HepG2 (cell line): ENCODE results near the gene TPCN2. TPM values are rescaled to one million over a fixed set of nuclear protein-coding genes. Genes with fewer than 3 reads are reported as not detected.

Source experiments
- ATAC-seq: fragments of 200-7000 bp; cut with Tn5 transposase; 3 replicates; pipeline ENCODE4 v1.9.1; 2020; ENCODE audit warnings: mild to moderate bottlenecking, moderate library complexity
- BruUV-seq: library from RNA; stranded (reverse); fragments of 400-500 nt; replicated peaks from 2 replicates; lab custom pipeline; 2021; lab: Mats Ljungman, UMichigan
- CTCF ChIA-PET: fragments of 300-600 bp; formaldehyde crosslinking; extraction: SDS; loops from one replicate; lab custom pipeline; 2021; ENCODE audit warnings: low total read pairs, inconsistent platforms, low intra/inter-chr PET ratio; lab: Yijun Ruan, JAX
- POLR2A ChIA-PET: fragments of 350-600 bp; sonication (Branson Sonifier 250); formaldehyde crosslinking; loops from one replicate; lab custom pipeline; 2020; ENCODE audit warnings: antibody characterized with exemption, inconsistent platforms; lab: Yijun Ruan, JAX
- DNase-seq: peaks from one replicate; pipeline ENCODE4 v3.0.0-alpha.2; 2015; ENCODE audit warnings: low spot score
- FAIRE-seq: peaks from 3 replicates; lab custom pipeline; 2011; peaks lifted over from hg19 to GRCh38; lab: Jason Lieb, UNC
- H2AFZ ChIP-seq: one replicate; pipeline ENCODE4 v1.6.1; 2011; ENCODE audit warnings: low read length, inconsistent platforms
- H3K27ac ChIP-seq: fragments of 300-600 bp; 3 replicates; pipeline ENCODE4 v1.8.0; 2011; ENCODE audit warnings: mixed run types, mild to moderate bottlenecking, mixed read lengths, low read length, inconsistent platforms; ENCODE audit not compliant: insufficient read depth; ENCODE audit errors: extremely low read length
- H3K27me3 ChIP-seq, 2 experiments: fragments of 200-600 bp in 1 of 2; 2 replicates in 1 of 2; 3 replicates in 1 of 2; pipeline versions ENCODE4 v1.6.0 to v1.8.0; 2011; ENCODE audit warnings: low read length in 2 of 2, mild to moderate bottlenecking in 2 of 2, moderate library complexity in 2 of 2, inconsistent platforms in 1 of 2; ENCODE audit not compliant: insufficient read depth in 2 of 2, control insufficient read depth in 1 of 2
- H3K36me3 ChIP-seq, 2 experiments: fragments of 200-600 bp in 1 of 2; replicated peaks in 1 of 2; 2 replicates in 1 of 2; 3 replicates in 1 of 2; pipeline versions ENCODE4 v1.5.1 to v1.8.0; 2011; ENCODE audit warnings: low read length in 2 of 2, inconsistent platforms in 1 of 2; ENCODE audit not compliant: insufficient read depth in 2 of 2, control insufficient read depth in 1 of 2
- H3K4me1 ChIP-seq: 2 replicates; pipeline ENCODE4 v1.5.1; 2012; ENCODE audit warnings: low read length, inconsistent platforms; ENCODE audit not compliant: insufficient read depth
- H3K4me2 ChIP-seq: 2 replicates; pipeline ENCODE4 v1.6.0; 2011; ENCODE audit warnings: low read depth, low read length, inconsistent platforms
- H3K4me3 ChIP-seq, 3 experiments: fragments of 200-600 bp in 1 of 3; sonication (generic), shearing (Covaris generic) in 1 of 3; replicated peaks in 1 of 3; 2 replicates each; pipeline ENCODE4 v1.5.1; 2011 to 2016; ENCODE audit warnings: low read length in 3 of 3, inconsistent platforms in 2 of 3, low read depth in 2 of 3, mild to moderate bottlenecking in 2 of 3, control low read depth in 1 of 3, mixed read lengths in 1 of 3; ENCODE audit not compliant: insufficient read depth in 1 of 3
- H3K79me2 ChIP-seq: one replicate; pipeline ENCODE4 v1.6.1; 2011; ENCODE audit warnings: low read length, inconsistent platforms; ENCODE audit not compliant: insufficient read depth
- H3K9ac ChIP-seq: 2 replicates; pipeline ENCODE4 v1.6.0; 2011; ENCODE audit warnings: mild to moderate bottlenecking, low read depth, low read length, inconsistent platforms; ENCODE audit not compliant: insufficient read depth
- H3K9me3 ChIP-seq: 2 replicates; pipeline ENCODE4 v1.5.1; 2012; ENCODE audit warnings: mild to moderate bottlenecking, low read length
- H4K20me1 ChIP-seq: 2 replicates; pipeline ENCODE4 v1.6.0; 2011; ENCODE audit warnings: inconsistent platforms, mild to moderate bottlenecking, low read length, moderate library complexity; ENCODE audit not compliant: insufficient read depth
- ADNP ChIP-seq: sonication (generic); formaldehyde crosslinking; IDR thresholded peaks from 2 replicates; pipeline ENCODE4 v1.4.0; 2020; ENCODE audit warnings: missing genetic modification reagents
- ATF7 ChIP-seq, 2 experiments: fragments of 450-650 bp in 1 of 2; sonication (generic) in 1 of 2; formaldehyde crosslinking in 1 of 2; IDR thresholded peaks; 2 replicates each; pipeline versions ENCODE4 v1.4.0 to v1.6.1; 2016 to 2020; ENCODE audit warnings: antibody characterized with exemption in 1 of 2, mild to moderate bottlenecking in 1 of 2, missing genetic modification reagents in 1 of 2
- E2F5 ChIP-seq: sonication (generic); formaldehyde crosslinking; conservative IDR thresholded peaks from 2 replicates; pipeline ENCODE4 v1.4.0; 2020; ENCODE audit warnings: missing genetic modification reagents
- HDAC6 ChIP-seq: fragments of 200-600 bp; sonication (generic); IDR thresholded peaks from 2 replicates; pipeline ENCODE4 v1.7.0; 2017; ENCODE audit warnings: mild to moderate bottlenecking, antibody characterized with exemption, low read length, low read depth
- IRF1 ChIP-seq: sonication (generic); formaldehyde crosslinking; IDR thresholded peaks from 2 replicates; pipeline ENCODE4 v1.4.0; 2020; ENCODE audit warnings: low read depth, mild to moderate bottlenecking, missing genetic modification reagents
- KLF16 ChIP-seq, 2 experiments: sonication (generic) in 1 of 2; formaldehyde crosslinking in 1 of 2; IDR thresholded peaks; 2 replicates each; pipeline versions ENCODE4 v1.6.1 to v1.8.0; 2016 to 2023; ENCODE audit warnings: missing genetic modification reagents in 2 of 2, missing compliant biosample characterization in 1 of 2
- RBFOX2 ChIP-seq: fragments of 200-400 bp; formaldehyde crosslinking; IDR thresholded peaks from 2 replicates; pipeline ENCODE4 v1.6.1; 2017; ENCODE audit warnings: low read depth, mild to moderate bottlenecking, low read length
- SALL2 ChIP-seq: sonication (generic); formaldehyde crosslinking; IDR thresholded peaks from 2 replicates; pipeline ENCODE4 v1.8.1; 2023; ENCODE audit warnings: mild to moderate bottlenecking, missing genetic modification reagents, inconsistent platforms
- TBP ChIP-seq: sonication (generic); formaldehyde crosslinking; IDR thresholded peaks from 2 replicates; pipeline ENCODE4 v1.5.0; 2020; ENCODE audit warnings: missing genetic modification reagents
- TP53 ChIP-seq: sonication (generic); formaldehyde crosslinking; conservative IDR thresholded peaks from 2 replicates; pipeline ENCODE4 v1.4.0; 2020; ENCODE audit warnings: missing genetic modification reagents
- ZFP37 ChIP-seq: sonication (generic); formaldehyde crosslinking; IDR thresholded peaks from 2 replicates; pipeline ENCODE4 v1.4.0; 2020; ENCODE audit warnings: missing genetic modification reagents, borderline replicate concordance
- ZNF17 ChIP-seq: sonication (generic); formaldehyde crosslinking; IDR thresholded peaks from 2 replicates; pipeline ENCODE4 v1.5.0; 2020; ENCODE audit warnings: mild to moderate bottlenecking, missing genetic modification reagents
- ZNF230 ChIP-seq: sonication (generic); formaldehyde crosslinking; IDR thresholded peaks from 2 replicates; pipeline ENCODE4 v1.4.0; 2020; ENCODE audit warnings: mild to moderate bottlenecking, missing genetic modification reagents
- WGBS: methylation state at CpG from one replicate; pipeline ENCODE4 v1.1.6; 2017; ENCODE audit warnings: low lambda C conversion rate; 5-methylcytosine and 5-hydroxymethylcytosine counted together
- in situ Hi-C: cut with HindIII; loops from 2 replicates; pipeline ENCODE4 v1.10.0; 2017; ENCODE audit warnings: low pct_unique_long_range_greater_than_20kb; ENCODE audit not compliant: extremely low pct_ligation_motif_present
- intact Hi-C: fragments of 100-400 bp; cut with micrococcal nuclease; formaldehyde crosslinking; loops from one replicate; pipeline ENCODE4 v1.10.0; 2022; ENCODE audit not compliant: unreplicated experiment
- polyA plus RNA-seq, 8 experiments: library from polyadenylated mRNA; depleted of rRNA in 3 of 8; stranded (reverse) in 7 of 8; unstranded in 1 of 8; fragments of >200 nt; fragmentation: Illumina TruSeq in 4 of 8; extraction: Trizol in 4 of 8; gene quantifications; 2 replicates each; pipeline versions ENCODE4 v1.2.1 to v1.2.3, GENCODE V29; 2011 to 2016; ENCODE audit warnings: low read depth in 4 of 8, missing spikeins in 1 of 8, mixed read lengths in 1 of 8; ENCODE audit not compliant: insufficient read depth in 1 of 8
- total RNA-seq, 5 experiments: library from RNA; depleted of rRNA; stranded (reverse); fragments of >200 nt; fragmentation: Illumina TruSeq; extraction: Trizol; gene quantifications; 2 replicates each; pipeline ENCODE4 v1.2.3, GENCODE V29; 2016; ENCODE audit warnings: low read depth in 1 of 5
- TF ChIP-seq, protein P1 (sequence below): sonication (generic); formaldehyde crosslinking; IDR thresholded peaks from 2 replicates; pipeline ENCODE4 v1.4.0; 2020; ENCODE audit warnings: mild to moderate bottlenecking, missing genetic modification reagents
- TF ChIP-seq, protein P2 (sequence below): sonication (generic); formaldehyde crosslinking; IDR thresholded peaks from 2 replicates; pipeline ENCODE4 v1.9.0; 2021; ENCODE audit warnings: missing genetic modification reagents, mild to moderate bottlenecking, borderline replicate concordance
- TF ChIP-seq, protein P3 (sequence below): sonication (generic); formaldehyde crosslinking; IDR thresholded peaks from 2 replicates; pipeline ENCODE4 v1.8.0; 2023; ENCODE audit warnings: mild to moderate bottlenecking, missing genetic modification reagents

TPCN2 gene
- total and polyA plus RNA-seq, 2 of the 13 experiments (the other 11 are each of a cell fraction or from before 2014, with no cell fraction given) = 5.6 to 5.9 TPM

DNA sequence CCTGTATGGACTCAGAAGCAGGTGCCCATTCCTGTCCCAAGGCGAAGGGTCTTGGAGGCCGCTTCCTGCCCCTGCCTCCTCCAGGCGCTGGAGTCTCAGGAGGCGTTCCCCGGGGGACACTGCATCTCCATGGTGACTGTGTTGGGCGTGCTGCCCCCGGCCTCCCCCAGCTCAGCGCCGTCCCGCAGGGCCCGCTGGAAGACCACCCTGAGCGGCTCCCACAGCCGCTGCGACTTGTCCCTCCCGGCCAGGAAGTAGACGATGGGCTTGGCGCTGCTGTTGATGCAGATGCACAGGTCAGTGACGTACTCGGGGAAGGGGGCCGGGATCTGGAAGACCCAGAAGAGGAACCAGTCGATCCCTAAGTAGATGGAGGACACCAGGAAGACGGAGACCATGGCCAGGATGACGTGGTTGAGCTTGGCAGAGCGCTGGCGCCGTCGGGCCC is 43.5 kb upstream of the TPCN2 start (continued):
- no peak for TF ChIP-seq ATF7 (IDR thresholded peaks at IDR 0.05)
- TF ChIP-seq ATF7 (CRISPR knock-in tag; IDR thresholded peaks at IDR 0.05) = no peak
- TF ChIP-seq, all 625 proteins: peak for 0

DNA sequence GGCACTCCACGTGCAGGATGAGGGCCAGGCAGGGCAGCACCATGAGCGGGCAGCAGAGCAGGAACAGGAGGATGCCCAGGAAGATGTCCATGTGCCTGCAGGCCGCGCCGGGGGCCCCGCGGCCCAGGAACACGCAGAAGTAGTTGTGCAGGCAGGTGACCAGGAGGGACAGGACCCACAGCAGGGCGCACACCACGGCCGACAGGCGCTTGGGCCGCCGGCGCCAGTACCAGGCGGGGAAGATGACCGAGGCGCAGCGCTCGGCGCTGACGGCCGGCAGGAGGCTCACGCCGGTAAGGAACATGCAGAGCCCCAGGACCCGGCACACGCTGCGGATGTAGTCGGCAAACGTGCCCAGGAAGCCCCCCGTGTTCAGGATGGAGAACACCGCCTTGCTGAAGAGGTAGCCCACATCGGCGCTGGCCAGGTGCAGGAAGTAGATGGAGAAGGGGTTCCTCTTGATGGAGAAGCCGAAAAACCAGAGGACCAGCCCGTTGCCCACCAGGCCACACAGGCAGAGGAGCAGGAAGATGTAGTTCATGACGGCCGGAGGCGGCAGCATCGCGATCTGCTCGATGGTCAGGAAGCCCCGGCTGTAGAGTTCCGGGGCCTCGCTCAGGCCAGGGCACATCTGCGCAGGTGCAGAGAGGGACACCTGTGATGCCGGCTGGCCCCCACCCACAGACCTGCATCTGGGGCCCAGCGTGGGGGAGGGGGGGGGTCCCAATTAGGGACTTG is 42.9 kb upstream of the TPCN2 start:
- Histone ChIP-seq H3K27ac (no peak overlapping the region), H3K9me3 (no peaks in the 10 kb centered on the region), H4K20me1 (no peaks in the 10 kb centered on the region), H3K4me2 (no peak overlapping the region), H3K36me3 (no peaks in the 10 kb centered on the region), H3K9ac (no peak overlapping the region), H3K4me3 (no peak overlapping the region), H3K4me1 (peaks cover 38% of the 10 kb centered on the region), H2AFZ (no peak overlapping the region), H3K27me3 (peaks cover 12 to 55% of the 10 kb centered on the region in 2 experiments), H3K79me2 (no peaks in the 10 kb centered on the region)
- in situ Hi-C loops (no loop called here), intact Hi-C loops (no loop called here)
- WGBS = 71% methylated on average over 2 of the region's 48 CpGs
- FAIRE-seq (no peak), DNase-seq (no peak), ATAC-seq (no peak)
- ChIA-PET CTCF (no interaction called here), POLR2A (no interaction called here)
- no peak for TF ChIP-seq KLF16 (CRISPR knock-in tag; IDR thresholded peaks at IDR 0.05)
- TF ChIP-seq TBP (CRISPR knock-in tag) = no peak
- TF ChIP-seq, protein P1, sequence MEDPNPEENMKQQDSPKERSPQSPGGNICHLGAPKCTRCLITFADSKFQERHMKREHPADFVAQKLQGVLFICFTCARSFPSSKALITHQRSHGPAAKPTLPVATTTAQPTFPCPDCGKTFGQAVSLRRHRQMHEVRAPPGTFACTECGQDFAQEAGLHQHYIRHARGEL = no peak
- TF ChIP-seq, protein P2, sequence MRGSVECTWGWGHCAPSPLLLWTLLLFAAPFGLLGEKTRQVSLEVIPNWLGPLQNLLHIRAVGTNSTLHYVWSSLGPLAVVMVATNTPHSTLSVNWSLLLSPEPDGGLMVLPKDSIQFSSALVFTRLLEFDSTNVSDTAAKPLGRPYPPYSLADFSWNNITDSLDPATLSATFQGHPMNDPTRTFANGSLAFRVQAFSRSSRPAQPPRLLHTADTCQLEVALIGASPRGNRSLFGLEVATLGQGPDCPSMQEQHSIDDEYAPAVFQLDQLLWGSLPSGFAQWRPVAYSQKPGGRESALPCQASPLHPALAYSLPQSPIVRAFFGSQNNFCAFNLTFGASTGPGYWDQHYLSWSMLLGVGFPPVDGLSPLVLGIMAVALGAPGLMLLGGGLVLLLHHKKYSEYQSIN (CRISPR knock-in tag) = no peak
- no peak for TF ChIP-seq ZFP37 (CRISPR knock-in tag)
- no peak for TF ChIP-seq ADNP
- no peak for TF ChIP-seq RBFOX2
- TF ChIP-seq, protein P3, sequence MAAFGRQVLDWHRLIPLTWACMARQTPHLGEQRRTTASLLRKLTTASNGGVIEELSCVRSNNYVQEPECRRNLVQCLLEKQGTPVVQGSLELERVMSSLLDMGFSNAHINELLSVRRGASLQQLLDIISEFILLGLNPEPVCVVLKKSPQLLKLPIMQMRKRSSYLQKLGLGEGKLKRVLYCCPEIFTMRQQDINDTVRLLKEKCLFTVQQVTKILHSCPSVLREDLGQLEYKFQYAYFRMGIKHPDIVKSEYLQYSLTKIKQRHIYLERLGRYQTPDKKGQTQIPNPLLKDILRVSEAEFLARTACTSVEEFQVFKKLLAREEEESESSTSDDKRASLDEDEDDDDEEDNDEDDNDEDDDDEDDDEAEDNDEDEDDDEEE = no peak
- no peak for TF ChIP-seq TP53 (CRISPR knock-in tag)
- no peak for TF ChIP-seq HDAC6
- no peak for TF ChIP-seq ATF7 (IDR thresholded peaks at IDR 0.05)
- TF ChIP-seq ATF7 (CRISPR knock-in tag; IDR thresholded peaks at IDR 0.05) = no peak
- TF ChIP-seq ZNF230 (CRISPR knock-in tag) = no peak
- no peak for TF ChIP-seq ZNF17 (CRISPR knock-in tag)
- TF ChIP-seq E2F5 = no peak
- TF ChIP-seq SALL2 = no peak
- no peak for TF ChIP-seq IRF1
- BruUV-seq = no TSS peak
